Inferior parietal cortex (tissue), 1 donor: ENCODE measurements around the gene MKX.

ENCODE experiments used
- DNase-seq: peaks from one replicate; pipeline ENCODE4 v3.0.0-alpha.2; 2016; ENCODE audit errors: extremely low spot score

The MKX gene

GRCh38 chr10:27745732-27746396, at the start of gene MKX:
Gene MKX (minus strand): TSS chr10:27745819. CDS start chr10:27743415, 2,404 bp downstream.
- DNase-seq, result no peak

- DNase-seq, result no peak
Observed at GRCh38 chr10:27794157-27794556, 48.5 kb upstream of the MKX start.

- DNase-seq, result no peak
Observed at GRCh38 chr10:27792216-27792615, 46.6 kb upstream of the MKX start.

GRCh38 chr10:27784272-27784671, 38.7 kb upstream of the MKX start:
- no peak for DNase-seq

- DNase-seq, result no peak
Observed at GRCh38 chr10:27783660-27784059, 38.0 kb upstream of the MKX start.

- DNase-seq, result no peak
Observed at GRCh38 chr10:27779462-27780015, 33.9 kb upstream of the MKX start.

GRCh38 chr10:27774831-27775230, 29.2 kb upstream of the MKX start:
- DNase-seq, result no peak

GRCh38 chr10:27771231-27771630, 25.6 kb upstream of the MKX start:
- no peak for DNase-seq

- DNase-seq, result no peak
Observed at GRCh38 chr10:27770181-27770580, 24.6 kb upstream of the MKX start.

- DNase-seq, result no peak
Observed at GRCh38 chr10:27760867-27761266, 15.2 kb upstream of the MKX start.

GRCh38 chr10:27759483-27760272, 14.1 kb upstream of the MKX start:
- DNase-seq, result no peak

GRCh38 chr10:27752673-27753237, 7.1 kb upstream of the MKX start:
- DNase-seq, result no peak

- DNase-seq, result no peak
Observed at GRCh38 chr10:27748601-27749000, 3.0 kb upstream of the MKX start.

- DNase-seq, result no peak
Observed at GRCh38 chr10:27747096-27747451, 1.5 kb upstream of the MKX start.

GRCh38 chr10:27746397-27747095, 927 bp upstream of the MKX start:
- DNase-seq, result no peak

GRCh38 chr10:27744802-27745731, 552 bp downstream of the MKX start:
- no peak for DNase-seq

- DNase-seq, result no peak
Observed at GRCh38 chr10:27743877-27744801, 1.5 kb downstream of the MKX start.

- no peak for DNase-seq
Observed at GRCh38 chr10:27743012-27743876, 2.4 kb downstream of the MKX start.
